ENCODE data around the gene TRIM7. TPM values are rescaled to one million over a fixed set of nuclear protein-coding genes. Genes with fewer than 3 reads are reported as not detected.

The TRIM7 gene
- total and polyA plus RNA-seq, 2 donors (not counting 1 experiment from before 2014, with no cell fraction given) = 1.7 to 7.4 TPM

DNA sequence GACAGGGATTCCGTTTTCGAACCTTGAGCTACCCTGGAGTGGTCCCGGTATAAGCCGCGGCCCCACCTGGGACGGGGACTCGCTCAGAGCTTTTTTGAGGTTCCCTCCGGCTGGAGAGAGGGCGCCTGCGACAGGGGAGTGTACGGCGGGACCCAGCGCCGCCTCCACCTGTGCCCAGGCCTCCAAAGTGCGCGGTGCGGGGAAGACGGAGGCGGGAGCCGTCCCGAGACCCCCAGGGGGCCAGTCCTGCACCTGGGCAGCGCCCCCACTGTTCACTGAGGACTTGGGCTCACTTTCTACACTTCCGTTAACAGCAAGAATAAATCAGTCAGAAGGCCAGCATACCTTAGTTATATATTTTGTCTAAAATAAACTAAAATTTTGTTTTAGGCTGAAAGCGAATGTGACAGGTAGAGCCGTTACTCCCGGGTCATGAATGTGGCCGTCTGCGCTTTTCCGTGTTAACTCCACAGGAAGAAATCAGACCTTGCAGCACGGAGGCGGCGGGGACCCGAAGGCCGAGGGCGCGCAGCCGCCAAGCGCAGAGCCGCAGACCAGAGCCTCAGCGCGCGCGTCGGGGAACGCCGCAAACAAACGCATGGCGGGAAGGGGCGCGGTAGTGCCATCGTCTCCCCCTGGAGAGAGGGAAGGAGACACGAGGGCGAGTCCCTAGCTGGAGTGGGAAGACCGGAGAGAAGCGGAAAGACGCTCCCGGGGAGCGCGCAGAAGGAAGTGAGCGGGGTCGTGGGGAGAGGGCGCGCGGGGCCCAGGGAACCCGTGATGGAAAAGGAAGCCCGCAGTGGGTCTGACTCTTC is 14.1 kb downstream of the TRIM7 start:
- POLR2A ChIA-PET = interaction anchor here (0.8 to 7.2 kb wide), 15 partner anchors 11 to 387 kb away, joined by 3 to 74 read pairs (median 6); partner anchors contain the start of genes RACK1, TRIM41, TRIM52 and TRIM7
- H3K4me3 Mint-ChIP-seq = peak overlapping the region; percentile 97
- H3K9me3 ChIP-seq (ENCODE audit: control extremely low read depth in 1 of 3, control insufficient read depth in 2 of 3, insufficient read depth in 1 of 3, low read length in 2 of 3) = peaks cover 0 to 17% (median 0%) of the 10 kb centered on the region in 3 donors

More for the DNA sequence above, 14.1 kb downstream of the TRIM7 start:
- Mint-ChIP-seq H3K4me1 (peaks cover 45% of the 10 kb centered on the region), H3K9me3 (ENCODE audit: insufficient read depth) (no peaks in the 10 kb centered on the region), H3K27ac (peak overlapping the region; percentile 97), H3K27me3 (peaks cover 10% of the 10 kb centered on the region)
- CTCF ChIA-PET = interaction anchor here (0.6 to 7.7 kb wide), 14 partner anchors 9 to 322 kb away, joined by 3 to 105 read pairs (median 5); partner anchors contain the start of genes RACK1, TRIM41, TRIM52 and TRIM7
- no peaks in the 10 kb centered on the region for H4K20me1 ChIP-seq (ENCODE audit: control insufficient read depth, insufficient read depth, low read length, poor library complexity, severe bottlenecking)
- peak overlapping the region; percentile 77 for H2AFZ ChIP-seq (ENCODE audit: insufficient read depth, low read depth, low read length, poor library complexity, severe bottlenecking)
- H3K36me3 ChIP-seq (replicated peaks in 1 of 2; ENCODE audit: control extremely low read depth in 1 of 2, control insufficient read depth in 1 of 2, extremely low read depth in 1 of 2, insufficient read depth in 2 of 2, low read length in 1 of 2) = no peaks in the 10 kb centered on the region
- intact Hi-C loops (cut with micrococcal nuclease) = loop anchor here (1.0 kb wide), 5 partner anchors 8 to 55 kb away; partner anchors contain the start of gene TRIM41
- TF ChIP-seq, protein P1, sequence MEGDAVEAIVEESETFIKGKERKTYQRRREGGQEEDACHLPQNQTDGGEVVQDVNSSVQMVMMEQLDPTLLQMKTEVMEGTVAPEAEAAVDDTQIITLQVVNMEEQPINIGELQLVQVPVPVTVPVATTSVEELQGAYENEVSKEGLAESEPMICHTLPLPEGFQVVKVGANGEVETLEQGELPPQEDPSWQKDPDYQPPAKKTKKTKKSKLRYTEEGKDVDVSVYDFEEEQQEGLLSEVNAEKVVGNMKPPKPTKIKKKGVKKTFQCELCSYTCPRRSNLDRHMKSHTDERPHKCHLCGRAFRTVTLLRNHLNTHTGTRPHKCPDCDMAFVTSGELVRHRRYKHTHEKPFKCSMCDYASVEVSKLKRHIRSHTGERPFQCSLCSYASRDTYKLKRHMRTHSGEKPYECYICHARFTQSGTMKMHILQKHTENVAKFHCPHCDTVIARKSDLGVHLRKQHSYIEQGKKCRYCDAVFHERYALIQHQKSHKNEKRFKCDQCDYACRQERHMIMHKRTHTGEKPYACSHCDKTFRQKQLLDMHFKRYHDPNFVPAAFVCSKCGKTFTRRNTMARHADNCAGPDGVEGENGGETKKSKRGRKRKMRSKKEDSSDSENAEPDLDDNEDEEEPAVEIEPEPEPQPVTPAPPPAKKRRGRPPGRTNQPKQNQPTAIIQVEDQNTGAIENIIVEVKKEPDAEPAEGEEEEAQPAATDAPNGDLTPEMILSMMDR (IDR thresholded peaks at IDR 0.05) = peak; percentile 63
- no peak for TF ChIP-seq EZH2 (IDR thresholded peaks at IDR 0.05; ENCODE audit: borderline replicate concordance, insufficient read depth, low read depth, low read length, poor library complexity, severe bottlenecking)
- peaks cover 7 to 28% of the 10 kb centered on the region in 2 donors for H3K4me1 ChIP-seq (ENCODE audit: control insufficient read depth in 2 of 2, insufficient read depth in 2 of 2, low read length in 2 of 2)
- under 1% methylated on average over 58 of the region's 66 CpGs for WGBS (ENCODE audit: insufficient coverage)
- peak overlapping the region; percentile 91 for H3K4me2 ChIP-seq (replicated peaks; ENCODE audit: low read depth, low read length, poor library complexity, severe bottlenecking)
- no peaks in the 10 kb centered on the region for H3K27me3 ChIP-seq (replicated peaks in 1 of 4; ENCODE audit: control extremely low read depth in 1 of 4, control insufficient read depth in 3 of 4, insufficient read depth in 4 of 4, low read length in 3 of 4)
- peak overlapping the region; percentile 62 to 79 for H3K27ac ChIP-seq (ENCODE audit: low read length in 2 of 2)
- ATAC-seq (ENCODE audit: low read depth) (peak; percentile 10), DNase-seq (peak; percentile 84)
- H3K79me2 ChIP-seq (ENCODE audit: control insufficient read depth, insufficient read depth, low read length) = no peaks in the 10 kb centered on the region
- peak overlapping the region; percentile 86 to 98 (median 93) for H3K4me3 ChIP-seq (ENCODE audit: control extremely low read depth in 1 of 5, extremely low read depth in 1 of 5, insufficient read depth in 1 of 5, low read depth in 2 of 5, low read length in 4 of 5)
- peak overlapping the region; percentile 76 for H3K9ac ChIP-seq (ENCODE audit: low read length)
